ENCODE measurements around the gene NT5DC1.

Gene NT5DC1

GRCh38 chr6:116218866-116219265 lies 118.2 kb downstream of the NT5DC1 start:
- peaks cover 7% of the 10 kb centered on the region for H3K36me3 Mint-ChIP-seq
- H3K4me3 Mint-ChIP-seq = no peak overlapping the region
- peaks cover 7% of the 10 kb centered on the region for H3K4me1 Mint-ChIP-seq
- no peaks in the 10 kb centered on the region for H3K9me3 Mint-ChIP-seq
- H3K27me3 Mint-ChIP-seq = no peaks in the 10 kb centered on the region
- H3K27ac Mint-ChIP-seq = no peak overlapping the region

GRCh38 chr6:116221067-116221466 lies 120.4 kb downstream of the NT5DC1 start:
- Mint-ChIP-seq H3K9me3 (no peaks in the 10 kb centered on the region), H3K27ac (no peak overlapping the region), H3K4me1 (peaks cover 7% of the 10 kb centered on the region), H3K4me3 (no peak overlapping the region), H3K27me3 (no peaks in the 10 kb centered on the region), H3K36me3 (peaks cover 7% of the 10 kb centered on the region)

- no peaks in the 10 kb centered on the region for H3K9me3 Mint-ChIP-seq
- no peak overlapping the region for H3K27ac Mint-ChIP-seq
- no peaks in the 10 kb centered on the region for H3K27me3 Mint-ChIP-seq
- peaks cover 5% of the 10 kb centered on the region for H3K4me1 Mint-ChIP-seq
- peaks cover 7% of the 10 kb centered on the region for H3K36me3 Mint-ChIP-seq
- H3K4me3 Mint-ChIP-seq = no peak overlapping the region
Measured at GRCh38 chr6:116221911-116222310, 121.3 kb downstream of the NT5DC1 start.

- no peaks in the 10 kb centered on the region for H3K27me3 Mint-ChIP-seq
Measured at GRCh38 chr6:116223355-116223754, 122.7 kb downstream of the NT5DC1 start.

GRCh38 chr6:116229287-116229913 lies 128.7 kb downstream of the NT5DC1 start:
- Mint-ChIP-seq H3K36me3 (peaks cover 8% of the 10 kb centered on the region), H3K27ac (no peak overlapping the region), H3K9me3 (no peaks in the 10 kb centered on the region), H3K4me3 (no peak overlapping the region), H3K27me3 (no peaks in the 10 kb centered on the region), H3K4me1 (peaks cover 4% of the 10 kb centered on the region)

More at GRCh38 chr6:116223355-116223754, 122.7 kb downstream of the NT5DC1 start:
- no peak overlapping the region for H3K4me3 Mint-ChIP-seq
- H3K4me1 Mint-ChIP-seq = no peaks in the 10 kb centered on the region
- no peak overlapping the region for H3K27ac Mint-ChIP-seq
- no peaks in the 10 kb centered on the region for H3K9me3 Mint-ChIP-seq
- peaks cover 7% of the 10 kb centered on the region for H3K36me3 Mint-ChIP-seq

- peaks cover 13% of the 10 kb centered on the region for H3K36me3 Mint-ChIP-seq
- no peaks in the 10 kb centered on the region for H3K27me3 Mint-ChIP-seq
- no peak overlapping the region for H3K27ac Mint-ChIP-seq
- H3K9me3 Mint-ChIP-seq = no peaks in the 10 kb centered on the region
- H3K4me3 Mint-ChIP-seq = no peak overlapping the region
- peaks cover 4% of the 10 kb centered on the region for H3K4me1 Mint-ChIP-seq
Measured at GRCh38 chr6:116234689-116235088, 134.0 kb downstream of the NT5DC1 start.

GRCh38 chr6:116238083-116238482 lies 137.4 kb downstream of the NT5DC1 start:
- H3K4me1 Mint-ChIP-seq = no peaks in the 10 kb centered on the region
- no peaks in the 10 kb centered on the region for H3K27me3 Mint-ChIP-seq
- no peaks in the 10 kb centered on the region for H3K9me3 Mint-ChIP-seq
- H3K36me3 Mint-ChIP-seq = peaks cover 10% of the 10 kb centered on the region
- H3K4me3 Mint-ChIP-seq = no peak overlapping the region
- no peak overlapping the region for H3K27ac Mint-ChIP-seq

- Mint-ChIP-seq H3K4me1 (no peaks in the 10 kb centered on the region), H3K9me3 (no peaks in the 10 kb centered on the region), H3K27ac (peak overlapping the region; percentile 30), H3K27me3 (no peaks in the 10 kb centered on the region), H3K4me3 (no peak overlapping the region), H3K36me3 (peaks cover 10% of the 10 kb centered on the region)
Measured at GRCh38 chr6:116239256-116239655, 138.6 kb downstream of the NT5DC1 start.

- H3K9me3 Mint-ChIP-seq = no peaks in the 10 kb centered on the region
- H3K4me1 Mint-ChIP-seq = no peaks in the 10 kb centered on the region
- no peak overlapping the region for H3K27ac Mint-ChIP-seq
- H3K36me3 Mint-ChIP-seq = peaks cover 10% of the 10 kb centered on the region
- H3K4me3 Mint-ChIP-seq = no peak overlapping the region
- H3K27me3 Mint-ChIP-seq = no peaks in the 10 kb centered on the region
Measured at GRCh38 chr6:116239856-116240255, 139.2 kb downstream of the NT5DC1 start.

GRCh38 chr6:116244284-116244683 lies 143.6 kb downstream of the NT5DC1 start:
- no peaks in the 10 kb centered on the region for H3K9me3 Mint-ChIP-seq
- no peaks in the 10 kb centered on the region for H3K27me3 Mint-ChIP-seq
- H3K4me3 Mint-ChIP-seq = no peak overlapping the region
- no peak overlapping the region for H3K27ac Mint-ChIP-seq
- H3K36me3 Mint-ChIP-seq = peaks cover 3% of the 10 kb centered on the region
- H3K4me1 Mint-ChIP-seq = peaks cover 14% of the 10 kb centered on the region

GRCh38 chr6:116246089-116246488 lies 145.4 kb downstream of the NT5DC1 start:
- no peaks in the 10 kb centered on the region for H3K27me3 Mint-ChIP-seq
- H3K27ac Mint-ChIP-seq = no peak overlapping the region
- peaks cover 16% of the 10 kb centered on the region for H3K4me1 Mint-ChIP-seq

GRCh38 chr6:116247285-116247684 lies 146.6 kb downstream of the NT5DC1 start:
- Mint-ChIP-seq H3K36me3 (peaks cover 5% of the 10 kb centered on the region), H3K9me3 (no peaks in the 10 kb centered on the region), H3K4me1 (peaks cover 16% of the 10 kb centered on the region), H3K27ac (no peak overlapping the region), H3K4me3 (no peak overlapping the region), H3K27me3 (no peaks in the 10 kb centered on the region)

More at GRCh38 chr6:116246089-116246488, 145.4 kb downstream of the NT5DC1 start:
- Mint-ChIP-seq H3K9me3 (no peaks in the 10 kb centered on the region), H3K4me3 (no peak overlapping the region), H3K36me3 (peaks cover 6% of the 10 kb centered on the region)

- H3K27me3 Mint-ChIP-seq = no peaks in the 10 kb centered on the region
- peaks cover 5% of the 10 kb centered on the region for H3K36me3 Mint-ChIP-seq
- peak overlapping the region; percentile 27 for H3K4me3 Mint-ChIP-seq
- H3K27ac Mint-ChIP-seq = peak overlapping the region; percentile 80
- H3K9me3 Mint-ChIP-seq = no peaks in the 10 kb centered on the region
- H3K4me1 Mint-ChIP-seq = peaks cover 16% of the 10 kb centered on the region
Measured at GRCh38 chr6:116248577-116248976, 147.9 kb downstream of the NT5DC1 start.

- Mint-ChIP-seq H3K27me3 (no peaks in the 10 kb centered on the region), H3K36me3 (peaks cover 5% of the 10 kb centered on the region), H3K4me1 (peaks cover 16% of the 10 kb centered on the region), H3K27ac (no peak overlapping the region), H3K9me3 (no peaks in the 10 kb centered on the region), H3K4me3 (no peak overlapping the region)
Measured at GRCh38 chr6:116251568-116252384, 151.1 kb downstream of the NT5DC1 start.

GRCh38 chr6:116253188-116253504 lies 152.5 kb downstream of the NT5DC1 start:
- Mint-ChIP-seq H3K9me3 (no peaks in the 10 kb centered on the region), H3K36me3 (peaks cover 5% of the 10 kb centered on the region)

GRCh38 chr6:116253505-116254296 lies 153.0 kb downstream of the NT5DC1 start, which contains the start of gene TSPYL4:
TSPYL4 (minus strand) TSS chr6:116254075; CDS start chr6:116254008, 67 bp downstream.
- Mint-ChIP-seq H3K36me3 (peaks cover 5% of the 10 kb centered on the region), H3K27ac (no peak within 1 kb of the TSS), H3K4me3 (no peak within 1 kb of the TSS), H3K27me3 (no peaks in the 10 kb centered on the region), H3K9me3 (no peaks in the 10 kb centered on the region), H3K4me1 (peaks cover 8% of the 10 kb centered on the region)

More at GRCh38 chr6:116253188-116253504, 152.5 kb downstream of the NT5DC1 start:
- no peak overlapping the region for H3K27ac Mint-ChIP-seq
- no peaks in the 10 kb centered on the region for H3K27me3 Mint-ChIP-seq
- peaks cover 13% of the 10 kb centered on the region for H3K4me1 Mint-ChIP-seq
- no peak overlapping the region for H3K4me3 Mint-ChIP-seq
